H1 (cell line): Measurements from ENCODE around the gene DIAPH2. TPM values are rescaled to one million over a fixed set of nuclear protein-coding genes. Genes with fewer than 3 reads are reported as not detected.

Source experiments
- CTCF ChIA-PET: fragments of 300-600 bp; sonication (Branson Sonifier 250); formaldehyde crosslinking; loops from one replicate; lab custom pipeline; 2021; ENCODE audit not compliant: partially characterized antibody; lab: Charles Lee
- POLR2A ChIA-PET: fragments of 300-600 bp; sonication (Branson Sonifier 250); formaldehyde crosslinking; loops from one replicate; lab custom pipeline; 2021; ENCODE audit warnings: inconsistent platforms; ENCODE audit not compliant: partially characterized antibody; lab: Charles Lee
- DNase-seq, 2 experiments: peaks; one replicate each; pipeline versions ENCODE4 v3.0.0 to v3.0.0-alpha.2; 2010 to 2022; ENCODE audit warnings: low spot score in 2 of 2, low read depth in 1 of 2, mixed read lengths in 1 of 2
- FAIRE-seq: peaks from 2 replicates; lab custom pipeline; 2011; peaks lifted over from hg19 to GRCh38; lab: Jason Lieb, UNC
- H2AFZ ChIP-seq: 2 replicates; pipeline ENCODE4 v1.8.1; 2012; ENCODE audit warnings: low read length, inconsistent platforms
- H2AK5ac ChIP-seq: 2 replicates; pipeline ENCODE4 v1.6.1; 2013; ENCODE audit warnings: low read depth, low read length
- H2BK120ac ChIP-seq: replicated peaks from 2 replicates; pipeline ENCODE3; 2013; ENCODE audit warnings: low read depth, low read length, inconsistent platforms
- H2BK12ac ChIP-seq: 2 replicates; pipeline ENCODE4 v1.6.1; 2013; ENCODE audit warnings: low read depth, low read length
- H2BK15ac ChIP-seq: 2 replicates; pipeline ENCODE4 v1.6.1; 2013; ENCODE audit warnings: low read length
- H2BK20ac ChIP-seq: 2 replicates; pipeline ENCODE4 v1.6.1; 2013; ENCODE audit warnings: low read length
- H2BK5ac ChIP-seq: 2 replicates; pipeline ENCODE4 v1.6.1; 2013; ENCODE audit warnings: low read depth, low read length
- H3K14ac ChIP-seq: 2 replicates; pipeline ENCODE4 v1.6.1; 2013; ENCODE audit warnings: inconsistent platforms; ENCODE audit not compliant: insufficient read length
- H3K18ac ChIP-seq: 2 replicates; pipeline ENCODE4 v1.6.1; 2013; ENCODE audit warnings: low read length; ENCODE audit errors: extremely low read depth
- H3K23ac ChIP-seq: 2 replicates; pipeline ENCODE4 v1.6.1; 2013; ENCODE audit warnings: inconsistent platforms; ENCODE audit not compliant: insufficient read length
- H3K23me2 ChIP-seq: 2 replicates; pipeline ENCODE4 v1.6.1; 2013; ENCODE audit warnings: low read depth, low read length
- H3K27ac ChIP-seq: 2 replicates; pipeline ENCODE4 v1.6.1; 2011; ENCODE audit warnings: low read depth, low read length, inconsistent platforms
- H3K27me3 ChIP-seq, 4 experiments: replicated peaks in 1 of 4; 1 replicate in 1 of 4; 2 replicates in 3 of 4; pipeline versions ENCODE4 v1.6.1 to v1.8.1; 2011 to 2013; ENCODE audit warnings: low read length in 3 of 4, mild to moderate bottlenecking in 3 of 4, inconsistent platforms in 2 of 4, mixed read lengths in 2 of 4, moderate library complexity in 1 of 4; ENCODE audit not compliant: control insufficient read depth in 3 of 4, insufficient read depth in 3 of 4; ENCODE audit errors: extremely low read depth in 1 of 4
- H3K36me3 ChIP-seq, 4 experiments: 2 replicates each; pipeline versions ENCODE4 v1.6.1 to v1.8.1; 2011 to 2013; ENCODE audit warnings: mild to moderate bottlenecking in 4 of 4, low read length in 3 of 4, moderate library complexity in 2 of 4, control low read depth in 1 of 4, inconsistent platforms in 1 of 4; ENCODE audit not compliant: insufficient read depth in 4 of 4, control insufficient read depth in 2 of 4
- H3K4ac ChIP-seq: replicated peaks from 2 replicates; pipeline ENCODE3; 2013; ENCODE audit warnings: low read length, low read depth, mixed read lengths, inconsistent platforms; ENCODE audit not compliant: insufficient read length
- H3K4me1 ChIP-seq, 4 experiments: replicated peaks in 1 of 4; 1 replicate in 1 of 4; 2 replicates in 3 of 4; pipeline versions ENCODE4 v1.6.1 to v1.8.1; 2011 to 2013; ENCODE audit warnings: low read length in 3 of 4, inconsistent platforms in 2 of 4, mixed read lengths in 1 of 4; ENCODE audit not compliant: insufficient read depth in 4 of 4, control insufficient read depth in 3 of 4
- H3K4me2 ChIP-seq, 2 experiments: 2 replicates each; pipeline versions ENCODE4 v1.6.1 to v1.8.1; 2011 to 2013; ENCODE audit warnings: low read depth in 2 of 2, low read length in 2 of 2, control low read depth in 1 of 2, inconsistent platforms in 1 of 2, mild to moderate bottlenecking in 1 of 2; ENCODE audit not compliant: insufficient read depth in 1 of 2
- H3K4me3 ChIP-seq, 4 experiments: fragments of 200-600, 300-600 bp in 1 of 4; sonication (generic), shearing (Covaris generic), sonication (Bioruptor Twin) in 1 of 4; 2 replicates each; pipeline versions ENCODE4 v1.5.1 to v1.8.1; 2011 to 2016; ENCODE audit warnings: low read length in 4 of 4, low read depth in 3 of 4, control low read depth in 2 of 4, inconsistent platforms in 2 of 4, mild to moderate bottlenecking in 2 of 4, mixed read lengths in 1 of 4, moderate library complexity in 1 of 4; ENCODE audit not compliant: insufficient read depth in 2 of 4; ENCODE audit errors: extremely low read depth in 1 of 4
- H3K56ac ChIP-seq: replicated peaks from 2 replicates; pipeline ENCODE3; 2013; ENCODE audit warnings: low read depth, mild to moderate bottlenecking, mixed read lengths, low read length, inconsistent platforms; ENCODE audit not compliant: insufficient read length
- H3K79me1 ChIP-seq: 2 replicates; pipeline ENCODE4 v1.6.1; 2013; ENCODE audit warnings: low read depth, low read length, control low read depth
- H3K79me2 ChIP-seq, 2 experiments: 2 replicates each; pipeline versions ENCODE4 v1.6.1 to v1.8.1; 2012 to 2013; ENCODE audit warnings: low read length in 2 of 2, mild to moderate bottlenecking in 2 of 2, inconsistent platforms in 1 of 2; ENCODE audit not compliant: insufficient read depth in 2 of 2, control insufficient read depth in 1 of 2
- H3K9ac ChIP-seq, 4 experiments: replicated peaks in 1 of 4; 1 replicate in 1 of 4; 2 replicates in 3 of 4; pipeline versions ENCODE4 v1.6.1 to v1.8.1; 2011 to 2013; ENCODE audit warnings: low read depth in 3 of 4, low read length in 3 of 4, control low read depth in 2 of 4, mild to moderate bottlenecking in 2 of 4, moderate library complexity in 2 of 4, inconsistent platforms in 1 of 4; ENCODE audit errors: extremely low read depth in 1 of 4
- H3K9me3 ChIP-seq, 2 experiments: 2 replicates each; pipeline versions ENCODE4 v1.6.1 to v1.8.1; 2012 to 2013; ENCODE audit warnings: mild to moderate bottlenecking in 2 of 2, moderate library complexity in 2 of 2, control low read depth in 1 of 2, inconsistent platforms in 1 of 2, low read depth in 1 of 2, low read length in 1 of 2, mixed read lengths in 1 of 2; ENCODE audit not compliant: insufficient read depth in 2 of 2
- H4K20me1 ChIP-seq, 2 experiments: replicated peaks in 1 of 2; 2 replicates each; pipeline versions ENCODE3 to v1.8.1; 2011 to 2013; ENCODE audit warnings: inconsistent platforms in 2 of 2, low read length in 2 of 2, mild to moderate bottlenecking in 1 of 2; ENCODE audit not compliant: insufficient read depth in 2 of 2, control insufficient read depth in 1 of 2
- H4K5ac ChIP-seq: 2 replicates; pipeline ENCODE4 v1.6.1; 2013; ENCODE audit warnings: low read length, low read depth, mixed read lengths, inconsistent platforms; ENCODE audit not compliant: insufficient read length
- H4K8ac ChIP-seq: 2 replicates; pipeline ENCODE4 v1.8.0; 2013; ENCODE audit warnings: mild to moderate bottlenecking, moderate library complexity, low read length, inconsistent platforms; ENCODE audit not compliant: insufficient read depth; ENCODE audit errors: extremely low read depth
- H4K91ac ChIP-seq: replicated peaks from 2 replicates; pipeline ENCODE3; 2013; ENCODE audit warnings: low read length, mixed read lengths, inconsistent platforms; ENCODE audit not compliant: insufficient read length
- CREB1 ChIP-seq: IDR thresholded peaks from 2 replicates; pipeline ENCODE4 v1.6.1; 2012; ENCODE audit warnings: inconsistent platforms
- CTCF ChIP-seq, 3 experiments: IDR thresholded peaks; 1 replicate in 2 of 3; 2 replicates in 1 of 3; pipeline versions ENCODE4 v1.5.1 to v1.6.1; 2011; ENCODE audit warnings: low read length in 3 of 3, mild to moderate bottlenecking in 3 of 3, inconsistent platforms in 2 of 3, low read depth in 1 of 3, moderate library complexity in 1 of 3; ENCODE audit not compliant: insufficient read depth in 1 of 3; ENCODE audit errors: control extremely low read depth in 1 of 3
- EP300 ChIP-seq, 2 experiments: IDR thresholded peaks; 1 replicate in 1 of 2; 2 replicates in 1 of 2; pipeline ENCODE4 v1.6.1; 2011 to 2012; ENCODE audit warnings: low read depth in 2 of 2, low read length in 2 of 2, mild to moderate bottlenecking in 2 of 2, borderline replicate concordance in 1 of 2, inconsistent platforms in 1 of 2, moderate library complexity in 1 of 2
- GABPA ChIP-seq: IDR thresholded peaks from 2 replicates; pipeline ENCODE4 v1.6.1; 2011; ENCODE audit warnings: mild to moderate bottlenecking, low read length, moderate library complexity, borderline replicate concordance; ENCODE audit not compliant: insufficient read depth
- MAX ChIP-seq: IDR thresholded peaks from 2 replicates; pipeline ENCODE4 v1.6.1; 2012; ENCODE audit warnings: inconsistent platforms
- PHF8 ChIP-seq: fragments of 200-600 bp; sonication (generic); conservative IDR thresholded peaks from 2 replicates; pipeline ENCODE4 v1.7.1; 2012; ENCODE audit warnings: low read depth, mild to moderate bottlenecking, inconsistent platforms, low read length, moderate library complexity
- SP2 ChIP-seq: IDR thresholded peaks from 2 replicates; pipeline ENCODE4 v1.6.1; 2012; ENCODE audit warnings: mild to moderate bottlenecking, low read length, inconsistent platforms
- SRF ChIP-seq: IDR thresholded peaks from 2 replicates; pipeline ENCODE4 v1.6.1; 2011; ENCODE audit warnings: mild to moderate bottlenecking, low read depth, low read length, moderate library complexity
- TAF1 ChIP-seq: IDR thresholded peaks from 2 replicates; pipeline ENCODE4 v1.6.1; 2011; ENCODE audit warnings: mild to moderate bottlenecking, low read depth, low read length
- TEAD4 ChIP-seq: IDR thresholded peaks from 2 replicates; pipeline ENCODE4 v1.6.1; 2012; ENCODE audit warnings: low read depth, low read length, inconsistent platforms, mixed read lengths
- WGBS, 2 experiments: shearing (Covaris generic) in 1 of 2; methylation state at CpG; one replicate each; pipeline versions ENCODE4 v1.1.6 to v1.1.7; 2013 to 2015; ENCODE audit warnings: low lambda C conversion rate in 2 of 2, mixed read lengths in 2 of 2, inconsistent platforms in 1 of 2, low coverage in 1 of 2, missing lambda C conversion rate in 1 of 2; ENCODE audit not compliant: insufficient replicate concordance in 2 of 2, insufficient coverage in 1 of 2, insufficient read length in 1 of 2; ENCODE audit errors: extremely low coverage in 1 of 2, missing lambda C conversion rate in 1 of 2; 5-methylcytosine and 5-hydroxymethylcytosine counted together
- polyA plus RNA-seq, 7 experiments: library from polyadenylated mRNA; depleted of rRNA in 3 of 7; stranded (reverse) in 5 of 7; unstranded in 2 of 7; fragments of >200 nt in 5 of 7; fragments of 200-250 nt in 2 of 7; gene quantifications; 1 replicate in 5 of 7; 2 replicates in 1 of 7; 4 replicates in 1 of 7; pipeline versions ENCODE4 v1.2.1 to v1.2.3, GENCODE V29; 2011 to 2013; ENCODE audit warnings: missing spikeins in 2 of 7, mixed read lengths in 2 of 7
- total RNA-seq: library from RNA; stranded (reverse); fragmentation: NEBNext Ultra II Directional; extraction: Animal tissue kit (Norgen Biotek cat#: 25700); gene quantifications from 2 replicates; pipeline ENCODE4 v1.2.1, GENCODE V29; 2021
- TF ChIP-seq, protein P1 (sequence below): IDR thresholded peaks from 2 replicates; pipeline ENCODE4 v1.6.1; 2011; ENCODE audit warnings: low read depth, mild to moderate bottlenecking, low read length; ENCODE audit not compliant: insufficient read depth

DIAPH2 gene
- total and polyA plus RNA-seq, 2 of the 8 experiments (the other 6 are each of a cell fraction or from before 2014, with no cell fraction given) = 4.4 to 24.3 TPM

- Histone ChIP-seq H2AFZ (no peak overlapping the region), H3K9me3 (no peaks in the 10 kb centered on the region), H2BK15ac (no peak overlapping the region), H3K4me2 (no peak overlapping the region), H4K20me1 (peaks cover 0 to 1% of the 10 kb centered on the region in 2 experiments), H3K4me3 (no peak overlapping the region), H4K5ac (no peak overlapping the region), H2BK120ac (no peak overlapping the region), H3K56ac (no peak overlapping the region), H3K79me1 (no peaks in the 10 kb centered on the region), H2BK5ac (no peak overlapping the region), H3K36me3 (peaks cover 0 to 10% (median 0%) of the 10 kb centered on the region in 4 experiments; a peak in 1 of 8 replicates), H4K8ac (no peak overlapping the region), H3K4me1 (no peaks in the 10 kb centered on the region), H3K27me3 (no peaks in the 10 kb centered on the region), H3K4ac (no peak overlapping the region), H3K79me2 (no peaks in the 10 kb centered on the region), H3K23ac (no peak overlapping the region), H3K14ac (no peak overlapping the region), H3K18ac (no peak overlapping the region), H3K23me2 (no peaks in the 10 kb centered on the region), H3K27ac (no peak overlapping the region), H2BK20ac (no peak overlapping the region), H2BK12ac (no peak overlapping the region), H2AK5ac (no peak overlapping the region), H4K91ac (no peak overlapping the region), H3K9ac (no peak overlapping the region)
- no peak for DNase-seq
- WGBS, 2 experiments = 100% methylated on average over 1 of the region's 1 CpG; no CpG with 5 or more reads in 1 of the 2 experiments
- ChIA-PET POLR2A (no interaction called here), CTCF (no interaction called here)
- no peak for FAIRE-seq
- TF ChIP-seq CREB1 = no peak
- no peak for TF ChIP-seq TAF1
- TF ChIP-seq PHF8 = no peak
- TF ChIP-seq TEAD4 = no peak
- no peak for TF ChIP-seq CTCF (IDR thresholded peaks at IDR 0.05; ENCODE audit: control extremely low read depth in 1 of 3, insufficient read depth in 1 of 3, low read depth in 1 of 3, low read length in 3 of 3)
- TF ChIP-seq SRF = no peak
- TF ChIP-seq MAX = no peak
- TF ChIP-seq, protein P1, sequence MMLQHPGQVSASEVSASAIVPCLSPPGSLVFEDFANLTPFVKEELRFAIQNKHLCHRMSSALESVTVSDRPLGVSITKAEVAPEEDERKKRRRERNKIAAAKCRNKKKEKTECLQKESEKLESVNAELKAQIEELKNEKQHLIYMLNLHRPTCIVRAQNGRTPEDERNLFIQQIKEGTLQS = no peak
- TF ChIP-seq GABPA = no peak
- TF ChIP-seq SP2 = no peak
- no peak for TF ChIP-seq EP300 (IDR thresholded peaks at IDR 0.05; ENCODE audit: borderline replicate concordance in 1 of 2, low read depth in 2 of 2, low read length in 2 of 2)
These were observed 685.3 kb downstream of the DIAPH2 start for GRCh38 chrX:97369947-97370346.
